GM12801 (cell line): ENCODE measurements around the gene NFIA.

ENCODE experiments used
- TF ChIP-seq, protein P1 (sequence below): IDR thresholded peaks from one replicate; pipeline ENCODE4 v1.5.1; 2011; ENCODE audit warnings: control low read depth; ENCODE audit not compliant: insufficient read length; ENCODE audit errors: extremely low read depth

Gene NFIA

DNA sequence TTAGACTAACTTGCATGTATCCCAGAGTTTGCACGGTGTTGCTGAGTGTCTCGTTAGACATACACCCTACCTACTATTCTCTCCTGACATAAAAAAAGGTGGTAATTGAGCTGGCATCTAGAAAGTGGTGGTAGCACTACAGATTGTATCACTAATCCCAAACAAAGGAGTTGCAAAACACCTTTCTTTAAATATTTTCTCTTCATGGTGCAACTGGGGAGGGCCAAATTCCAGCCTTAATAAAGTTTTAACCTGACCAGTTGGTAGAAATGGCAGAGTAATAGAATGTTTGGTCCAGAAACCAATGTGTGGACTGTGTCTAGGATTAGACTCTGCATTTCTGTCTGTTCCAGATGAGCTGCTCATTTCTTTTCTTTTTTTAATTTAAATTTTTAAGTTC, 40.0 kb downstream of the NFIA start:
- TF ChIP-seq, protein P1, sequence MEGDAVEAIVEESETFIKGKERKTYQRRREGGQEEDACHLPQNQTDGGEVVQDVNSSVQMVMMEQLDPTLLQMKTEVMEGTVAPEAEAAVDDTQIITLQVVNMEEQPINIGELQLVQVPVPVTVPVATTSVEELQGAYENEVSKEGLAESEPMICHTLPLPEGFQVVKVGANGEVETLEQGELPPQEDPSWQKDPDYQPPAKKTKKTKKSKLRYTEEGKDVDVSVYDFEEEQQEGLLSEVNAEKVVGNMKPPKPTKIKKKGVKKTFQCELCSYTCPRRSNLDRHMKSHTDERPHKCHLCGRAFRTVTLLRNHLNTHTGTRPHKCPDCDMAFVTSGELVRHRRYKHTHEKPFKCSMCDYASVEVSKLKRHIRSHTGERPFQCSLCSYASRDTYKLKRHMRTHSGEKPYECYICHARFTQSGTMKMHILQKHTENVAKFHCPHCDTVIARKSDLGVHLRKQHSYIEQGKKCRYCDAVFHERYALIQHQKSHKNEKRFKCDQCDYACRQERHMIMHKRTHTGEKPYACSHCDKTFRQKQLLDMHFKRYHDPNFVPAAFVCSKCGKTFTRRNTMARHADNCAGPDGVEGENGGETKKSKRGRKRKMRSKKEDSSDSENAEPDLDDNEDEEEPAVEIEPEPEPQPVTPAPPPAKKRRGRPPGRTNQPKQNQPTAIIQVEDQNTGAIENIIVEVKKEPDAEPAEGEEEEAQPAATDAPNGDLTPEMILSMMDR: no peak

DNA sequence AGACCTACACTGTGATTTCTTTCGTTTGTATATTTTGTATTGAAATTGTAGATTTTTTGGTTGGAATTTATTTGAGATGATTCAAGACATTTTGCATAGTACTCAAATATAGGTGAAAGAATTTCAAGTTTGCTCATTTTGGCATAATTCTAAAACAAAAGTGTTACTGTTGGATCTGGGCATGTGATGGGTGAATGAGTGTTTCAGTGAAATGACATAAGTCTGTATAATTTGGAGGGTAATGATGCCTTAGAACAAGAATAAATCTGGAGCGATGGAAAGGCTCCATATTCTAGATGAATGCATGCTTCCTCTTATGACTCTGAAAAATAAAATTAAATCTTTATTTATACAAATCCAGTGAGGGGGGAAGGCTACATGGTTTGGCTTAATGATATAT, 41.0 kb downstream of the NFIA start:
- TF ChIP-seq, protein P1: no peak

DNA sequence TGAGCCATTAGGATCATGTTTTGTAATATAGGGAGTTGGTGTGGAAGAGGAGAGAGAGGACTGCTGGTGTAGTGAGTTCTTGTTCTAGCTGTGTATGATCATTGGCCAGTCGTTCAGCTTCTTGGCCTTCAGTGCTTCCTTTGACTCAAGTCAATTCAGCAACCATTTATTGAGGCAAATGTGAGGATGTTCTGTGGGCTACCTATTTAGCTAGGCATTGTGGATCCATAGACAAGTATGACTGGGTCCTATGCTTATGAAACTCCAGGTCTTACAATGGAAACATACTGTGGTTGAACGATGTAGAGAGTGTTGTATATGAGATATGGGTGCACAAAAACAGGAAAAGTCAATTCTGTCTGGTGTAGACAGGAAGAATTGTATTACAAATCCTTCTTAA, 41.7 kb downstream of the NFIA start:
- TF ChIP-seq, protein P1: no peak

DNA sequence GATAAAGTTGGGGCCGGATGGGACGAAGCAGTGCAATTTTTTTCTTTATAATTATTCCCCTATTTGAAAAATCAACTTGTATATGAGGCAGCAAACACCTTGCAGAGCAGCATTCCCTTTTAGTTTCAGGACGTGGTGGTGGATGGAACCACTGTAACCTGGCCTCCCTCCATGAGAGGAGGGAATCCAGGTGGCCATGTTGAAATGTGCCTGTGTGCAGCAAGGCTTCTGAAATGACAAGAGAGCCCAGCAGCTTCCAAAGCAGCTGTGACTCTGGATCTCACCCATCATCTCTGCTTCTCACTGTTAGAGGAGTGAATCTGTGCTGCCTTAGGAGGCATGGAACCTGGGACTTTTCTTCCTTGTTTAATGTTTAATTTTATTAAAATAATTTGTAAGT, 42.3 kb downstream of the NFIA start:
- TF ChIP-seq, protein P1: no peak

DNA sequence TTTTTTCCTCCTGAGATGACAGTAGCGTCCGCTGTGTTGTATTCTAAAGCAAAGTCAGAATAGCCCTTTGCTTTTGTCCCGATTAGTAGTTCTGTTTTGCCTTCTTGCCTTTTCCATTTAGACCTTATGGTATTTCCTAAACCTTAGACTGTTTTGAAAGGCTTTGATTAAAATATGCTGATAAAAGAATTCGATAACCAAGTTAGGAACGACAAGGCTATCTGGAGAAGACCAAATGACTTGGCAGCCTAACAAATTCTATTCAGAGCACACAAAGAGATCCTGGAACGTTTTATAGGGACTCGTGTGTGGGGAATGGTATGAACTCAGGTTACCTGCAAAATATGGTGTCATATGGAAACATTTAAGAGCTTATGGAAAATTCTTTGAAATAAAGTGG, 42.9 kb downstream of the NFIA start:
- TF ChIP-seq, protein P1: no peak

DNA sequence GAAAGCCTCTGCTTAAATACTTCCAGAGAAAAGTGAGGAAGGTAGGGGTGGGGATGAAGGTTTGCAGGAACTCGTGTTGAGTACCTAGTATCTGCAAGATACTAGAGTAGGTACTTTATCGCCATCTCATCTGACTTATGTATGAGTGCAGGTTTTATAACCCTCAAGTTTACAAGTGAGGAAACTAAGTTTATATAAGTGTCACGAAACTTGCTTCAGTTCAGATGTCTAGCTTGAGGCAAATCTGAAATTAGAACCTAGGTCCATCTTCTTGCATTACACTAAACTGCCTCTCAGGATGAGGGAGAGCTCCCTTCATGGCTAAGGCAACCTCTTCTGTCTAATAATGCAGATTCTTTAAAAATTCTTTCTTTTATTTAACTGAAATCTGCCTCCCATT, 43.5 kb downstream of the NFIA start:
- TF ChIP-seq, protein P1: no peak

DNA sequence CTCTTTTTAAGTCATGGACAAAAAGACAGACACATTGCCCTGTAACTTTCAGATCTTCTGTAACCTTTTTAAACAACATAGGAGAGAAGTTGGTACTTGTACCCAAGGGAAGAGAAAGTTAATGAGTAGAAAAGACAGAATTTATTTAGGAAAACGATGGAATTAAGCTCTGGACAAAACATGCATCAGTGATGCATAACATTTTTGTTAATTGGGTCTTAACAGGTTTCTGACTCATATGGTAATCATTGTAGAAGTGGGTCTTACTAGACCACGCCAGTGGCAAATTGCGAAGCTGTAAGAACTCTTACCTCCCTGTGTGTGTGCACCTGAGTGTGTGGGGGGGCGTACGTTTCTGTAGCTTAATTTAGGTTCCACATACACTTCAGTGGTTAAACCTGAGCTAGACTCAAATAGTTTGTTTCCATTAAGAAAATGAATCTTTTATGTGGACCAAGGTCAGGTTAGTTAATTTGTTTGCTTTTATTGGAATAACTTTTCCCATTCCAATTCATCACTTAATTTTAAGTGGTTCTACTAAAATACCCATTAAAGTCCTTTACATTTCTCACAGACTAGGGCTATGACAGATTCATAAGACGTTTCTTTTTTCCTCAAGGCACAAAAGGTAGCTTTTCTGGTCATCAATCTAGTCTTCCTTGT, 48.1 kb downstream of the NFIA start:
- TF ChIP-seq, protein P1: no peak
